HepG2 (cell line): ENCODE results near the gene GPX1. TPM values are rescaled to one million over a fixed set of nuclear protein-coding genes. Genes with fewer than 3 reads are reported as not detected.
A peak's percentile ranks its signal among the peaks of the same experiment; 100 is the strongest.

Experiments used
- ATAD3A ChIP-seq: sonication (generic); formaldehyde crosslinking; IDR thresholded peaks from 2 replicates; pipeline ENCODE4 v1.4.0; 2020; ENCODE audit warnings: missing genetic modification reagents
- ELF1 ChIP-seq: sonication (generic); formaldehyde crosslinking; IDR thresholded peaks from 2 replicates; pipeline ENCODE4 v1.4.0; 2020; ENCODE audit warnings: missing genetic modification reagents
- HNRNPK ChIP-seq: fragments of 200-400 bp; formaldehyde crosslinking; IDR thresholded peaks from 2 replicates; pipeline ENCODE4 v1.6.1; 2018; ENCODE audit warnings: low read length, low read depth, moderate library complexity, mild to moderate bottlenecking; ENCODE audit not compliant: poor library complexity, severe bottlenecking
- HOXA5 ChIP-seq: sonication (generic); formaldehyde crosslinking; IDR thresholded peaks from 2 replicates; pipeline ENCODE4 v1.4.0; 2020; ENCODE audit warnings: missing genetic modification reagents
- MBD4 ChIP-seq: IDR thresholded peaks from 2 replicates; pipeline ENCODE4 v1.6.1; 2012; ENCODE audit warnings: low read length, inconsistent platforms, borderline replicate concordance
- MEF2D ChIP-seq: sonication (generic); formaldehyde crosslinking; IDR thresholded peaks from 2 replicates; pipeline ENCODE4 v1.5.1; 2020; ENCODE audit warnings: mild to moderate bottlenecking, missing genetic modification reagents
- PHF21A ChIP-seq: sonication (generic); formaldehyde crosslinking; IDR thresholded peaks from 2 replicates; pipeline ENCODE4 v1.5.0; 2020; ENCODE audit warnings: mild to moderate bottlenecking, missing genetic modification reagents
- RFX1 ChIP-seq: fragments of 450-650 bp; IDR thresholded peaks from 2 replicates; pipeline ENCODE4 v1.6.1; 2017
- YY1 ChIP-seq: IDR thresholded peaks from 2 replicates; pipeline ENCODE4 v1.6.1; 2011; ENCODE audit warnings: low read length, low read depth, moderate library complexity, mild to moderate bottlenecking; ENCODE audit not compliant: insufficient read depth, insufficient replicate concordance
- ZBTB7A ChIP-seq: sonication (generic); formaldehyde crosslinking; IDR thresholded peaks from 2 replicates; pipeline ENCODE4 v1.8.0; 2022; ENCODE audit warnings: mild to moderate bottlenecking, missing genetic modification reagents
- ZEB1 ChIP-seq: IDR thresholded peaks from 2 replicates; pipeline ENCODE4 v1.6.1; 2012; ENCODE audit warnings: mild to moderate bottlenecking, low read depth, inconsistent platforms; ENCODE audit not compliant: insufficient replicate concordance
- ZNF552 ChIP-seq: sonication (generic); formaldehyde crosslinking; IDR thresholded peaks from 2 replicates; pipeline ENCODE4 v1.9.0; 2022; ENCODE audit warnings: missing genetic modification reagents, mild to moderate bottlenecking, borderline replicate concordance
- polyA plus RNA-seq, 8 experiments: library from polyadenylated mRNA; depleted of rRNA in 3 of 8; stranded (reverse) in 7 of 8; unstranded in 1 of 8; fragments of >200 nt; fragmentation: Illumina TruSeq in 4 of 8; extraction: Trizol in 4 of 8; gene quantifications; 2 replicates each; pipeline versions ENCODE4 v1.2.1 to v1.2.3, GENCODE V29; 2011 to 2016; ENCODE audit warnings: low read depth in 4 of 8, missing spikeins in 1 of 8, mixed read lengths in 1 of 8; ENCODE audit not compliant: insufficient read depth in 1 of 8
- total RNA-seq, 5 experiments: library from RNA; depleted of rRNA; stranded (reverse); fragments of >200 nt; fragmentation: Illumina TruSeq; extraction: Trizol; gene quantifications; 2 replicates each; pipeline ENCODE4 v1.2.3, GENCODE V29; 2016; ENCODE audit warnings: low read depth in 1 of 5
- TF ChIP-seq, protein P1 (sequence below): sonication (generic); formaldehyde crosslinking; IDR thresholded peaks from 2 replicates; pipeline ENCODE4 v1.8.0; 2022; ENCODE audit warnings: low read depth, missing genetic modification reagents
- TF ChIP-seq, protein P2 (sequence below): sonication (generic); formaldehyde crosslinking; IDR thresholded peaks from 2 replicates; pipeline ENCODE4 v1.5.1; 2020; ENCODE audit warnings: mild to moderate bottlenecking, missing genetic modification reagents, moderate library complexity
- TF ChIP-seq, protein P3 (sequence below): sonication (generic); formaldehyde crosslinking; IDR thresholded peaks from 2 replicates; pipeline ENCODE4 v1.4.0; 2020; ENCODE audit warnings: mild to moderate bottlenecking, missing genetic modification reagents
- TF ChIP-seq, protein P4 (sequence below): sonication (generic); formaldehyde crosslinking; IDR thresholded peaks from 2 replicates; pipeline ENCODE4 v1.4.0; 2020; ENCODE audit warnings: mild to moderate bottlenecking, missing genetic modification reagents
- TF ChIP-seq, protein P5 (sequence below): sonication (generic); formaldehyde crosslinking; IDR thresholded peaks from 2 replicates; pipeline ENCODE4 v1.4.0; 2020; ENCODE audit warnings: mild to moderate bottlenecking, missing genetic modification reagents

GPX1 gene
- total and polyA plus RNA-seq, 2 of the 13 experiments (the other 11 are each of a cell fraction or from before 2014, with no cell fraction given), result 149 to 168 TPM

DNA sequence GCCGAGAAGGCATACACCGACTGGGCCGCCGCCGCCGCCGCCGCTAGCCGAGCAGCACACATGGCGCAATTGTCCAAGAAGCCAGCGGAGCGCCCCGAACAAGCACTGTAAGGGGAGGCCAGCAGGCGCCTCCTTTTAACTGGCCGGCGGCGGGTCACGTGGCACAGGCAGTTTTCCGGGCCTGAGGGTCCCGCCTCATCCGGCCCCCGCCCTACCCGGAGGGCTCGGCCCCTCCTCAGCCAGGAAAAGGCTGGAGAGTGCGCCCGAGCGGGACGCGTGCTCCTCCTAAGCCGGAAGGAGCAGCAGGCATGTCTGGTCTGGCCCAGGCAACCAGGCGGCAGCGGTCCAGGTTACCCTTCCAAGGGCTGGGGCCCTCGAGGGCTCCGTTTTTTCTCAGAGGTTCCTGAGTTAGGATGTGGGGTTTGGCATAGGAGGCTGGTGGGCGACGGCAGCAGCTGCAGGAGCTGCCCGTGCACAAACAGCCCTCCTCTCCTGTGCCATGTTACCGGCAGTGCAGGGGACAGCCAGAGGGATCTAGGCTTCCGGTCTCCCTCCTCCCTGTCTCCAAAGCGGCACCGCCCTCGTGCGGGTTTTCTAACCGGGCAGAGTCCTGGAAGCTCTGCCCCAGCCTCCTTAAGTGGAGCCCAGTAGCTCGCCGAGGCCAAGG, at the start of gene GPX1 (continued):
- TF ChIP-seq, protein P1, sequence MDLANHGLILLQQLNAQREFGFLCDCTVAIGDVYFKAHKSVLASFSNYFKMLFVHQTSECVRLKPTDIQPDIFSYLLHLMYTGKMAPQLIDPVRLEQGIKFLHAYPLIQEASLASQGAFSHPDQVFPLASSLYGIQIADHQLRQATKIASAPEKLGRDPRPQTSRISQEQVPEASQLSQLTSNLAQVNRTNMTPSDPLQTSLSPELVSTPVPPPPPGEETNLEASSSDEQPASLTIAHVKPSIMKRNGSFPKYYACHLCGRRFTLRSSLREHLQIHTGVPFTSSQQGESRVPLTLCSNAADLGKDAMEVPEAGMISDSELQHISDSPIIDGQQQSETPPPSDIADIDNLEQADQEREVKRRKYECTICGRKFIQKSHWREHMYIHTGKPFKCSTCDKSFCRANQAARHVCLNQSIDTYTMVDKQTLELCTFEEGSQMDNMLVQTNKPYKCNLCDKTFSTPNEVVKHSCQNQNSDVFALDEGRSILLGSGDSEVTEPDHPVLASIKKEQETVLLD (CRISPR knock-in tag), result no peak; the same call in 1 of the 2 replicates
- TF ChIP-seq RFX1 (no peak), ZNF552 (CRISPR knock-in tag) (peak; percentile 85; the same call in 1 of the 2 replicates), YY1 (peak; percentile 76), MBD4 (no peak), ELF1 (CRISPR knock-in tag) (peak; percentile 95), ATAD3A (CRISPR knock-in tag) (no peak), HOXA5 (peak; percentile 35; the same call in 1 of the 2 replicates), MEF2D (CRISPR knock-in tag) (peak; percentile 14; the same call in 1 of the 2 replicates), HNRNPK (peak; percentile 45), ZEB1 (peak; percentile 43), PHF21A (peak; percentile 91), ZBTB7A (CRISPR knock-in tag) (peak; percentile 77; the same call in 1 of the 2 replicates)
- TF ChIP-seq, protein P2, sequence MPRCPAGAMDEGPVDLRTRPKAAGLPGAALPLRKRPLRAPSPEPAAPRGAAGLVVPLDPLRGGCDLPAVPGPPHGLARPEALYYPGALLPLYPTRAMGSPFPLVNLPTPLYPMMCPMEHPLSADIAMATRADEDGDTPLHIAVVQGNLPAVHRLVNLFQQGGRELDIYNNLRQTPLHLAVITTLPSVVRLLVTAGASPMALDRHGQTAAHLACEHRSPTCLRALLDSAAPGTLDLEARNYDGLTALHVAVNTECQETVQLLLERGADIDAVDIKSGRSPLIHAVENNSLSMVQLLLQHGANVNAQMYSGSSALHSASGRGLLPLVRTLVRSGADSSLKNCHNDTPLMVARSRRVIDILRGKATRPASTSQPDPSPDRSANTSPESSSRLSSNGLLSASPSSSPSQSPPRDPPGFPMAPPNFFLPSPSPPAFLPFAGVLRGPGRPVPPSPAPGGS (CRISPR knock-in tag), result peak; percentile 68; the same call in 1 of the 2 replicates
- TF ChIP-seq, protein P3, sequence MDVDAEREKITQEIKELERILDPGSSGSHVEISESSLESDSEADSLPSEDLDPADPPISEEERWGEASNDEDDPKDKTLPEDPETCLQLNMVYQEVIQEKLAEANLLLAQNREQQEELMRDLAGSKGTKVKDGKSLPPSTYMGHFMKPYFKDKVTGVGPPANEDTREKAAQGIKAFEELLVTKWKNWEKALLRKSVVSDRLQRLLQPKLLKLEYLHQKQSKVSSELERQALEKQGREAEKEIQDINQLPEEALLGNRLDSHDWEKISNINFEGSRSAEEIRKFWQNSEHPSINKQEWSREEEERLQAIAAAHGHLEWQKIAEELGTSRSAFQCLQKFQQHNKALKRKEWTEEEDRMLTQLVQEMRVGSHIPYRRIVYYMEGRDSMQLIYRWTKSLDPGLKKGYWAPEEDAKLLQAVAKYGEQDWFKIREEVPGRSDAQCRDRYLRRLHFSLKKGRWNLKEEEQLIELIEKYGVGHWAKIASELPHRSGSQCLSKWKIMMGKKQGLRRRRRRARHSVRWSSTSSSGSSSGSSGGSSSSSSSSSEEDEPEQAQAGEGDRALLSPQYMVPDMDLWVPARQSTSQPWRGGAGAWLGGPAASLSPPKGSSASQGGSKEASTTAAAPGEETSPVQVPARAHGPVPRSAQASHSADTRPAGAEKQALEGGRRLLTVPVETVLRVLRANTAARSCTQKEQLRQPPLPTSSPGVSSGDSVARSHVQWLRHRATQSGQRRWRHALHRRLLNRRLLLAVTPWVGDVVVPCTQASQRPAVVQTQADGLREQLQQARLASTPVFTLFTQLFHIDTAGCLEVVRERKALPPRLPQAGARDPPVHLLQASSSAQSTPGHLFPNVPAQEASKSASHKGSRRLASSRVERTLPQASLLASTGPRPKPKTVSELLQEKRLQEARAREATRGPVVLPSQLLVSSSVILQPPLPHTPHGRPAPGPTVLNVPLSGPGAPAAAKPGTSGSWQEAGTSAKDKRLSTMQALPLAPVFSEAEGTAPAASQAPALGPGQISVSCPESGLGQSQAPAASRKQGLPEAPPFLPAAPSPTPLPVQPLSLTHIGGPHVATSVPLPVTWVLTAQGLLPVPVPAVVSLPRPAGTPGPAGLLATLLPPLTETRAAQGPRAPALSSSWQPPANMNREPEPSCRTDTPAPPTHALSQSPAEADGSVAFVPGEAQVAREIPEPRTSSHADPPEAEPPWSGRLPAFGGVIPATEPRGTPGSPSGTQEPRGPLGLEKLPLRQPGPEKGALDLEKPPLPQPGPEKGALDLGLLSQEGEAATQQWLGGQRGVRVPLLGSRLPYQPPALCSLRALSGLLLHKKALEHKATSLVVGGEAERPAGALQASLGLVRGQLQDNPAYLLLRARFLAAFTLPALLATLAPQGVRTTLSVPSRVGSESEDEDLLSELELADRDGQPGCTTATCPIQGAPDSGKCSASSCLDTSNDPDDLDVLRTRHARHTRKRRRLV (CRISPR knock-in tag), result peak; percentile 64; the same call in 1 of the 2 replicates
- TF ChIP-seq, protein P4, sequence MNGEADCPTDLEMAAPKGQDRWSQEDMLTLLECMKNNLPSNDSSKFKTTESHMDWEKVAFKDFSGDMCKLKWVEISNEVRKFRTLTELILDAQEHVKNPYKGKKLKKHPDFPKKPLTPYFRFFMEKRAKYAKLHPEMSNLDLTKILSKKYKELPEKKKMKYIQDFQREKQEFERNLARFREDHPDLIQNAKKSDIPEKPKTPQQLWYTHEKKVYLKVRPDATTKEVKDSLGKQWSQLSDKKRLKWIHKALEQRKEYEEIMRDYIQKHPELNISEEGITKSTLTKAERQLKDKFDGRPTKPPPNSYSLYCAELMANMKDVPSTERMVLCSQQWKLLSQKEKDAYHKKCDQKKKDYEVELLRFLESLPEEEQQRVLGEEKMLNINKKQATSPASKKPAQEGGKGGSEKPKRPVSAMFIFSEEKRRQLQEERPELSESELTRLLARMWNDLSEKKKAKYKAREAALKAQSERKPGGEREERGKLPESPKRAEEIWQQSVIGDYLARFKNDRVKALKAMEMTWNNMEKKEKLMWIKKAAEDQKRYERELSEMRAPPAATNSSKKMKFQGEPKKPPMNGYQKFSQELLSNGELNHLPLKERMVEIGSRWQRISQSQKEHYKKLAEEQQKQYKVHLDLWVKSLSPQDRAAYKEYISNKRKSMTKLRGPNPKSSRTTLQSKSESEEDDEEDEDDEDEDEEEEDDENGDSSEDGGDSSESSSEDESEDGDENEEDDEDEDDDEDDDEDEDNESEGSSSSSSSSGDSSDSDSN (CRISPR knock-in tag), result peak; percentile 86
- TF ChIP-seq, protein P5, sequence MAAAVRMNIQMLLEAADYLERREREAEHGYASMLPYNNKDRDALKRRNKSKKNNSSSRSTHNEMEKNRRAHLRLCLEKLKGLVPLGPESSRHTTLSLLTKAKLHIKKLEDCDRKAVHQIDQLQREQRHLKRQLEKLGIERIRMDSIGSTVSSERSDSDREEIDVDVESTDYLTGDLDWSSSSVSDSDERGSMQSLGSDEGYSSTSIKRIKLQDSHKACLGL (CRISPR knock-in tag), result peak; percentile 91; the same call in 1 of the 2 replicates
